Activated CD4-positive, alpha-beta T cell treated with anti-CD3 and anti-CD28 coated beads, Interleukin-2, amount 50 U/mL, for 16 hours (primary cell): ENCODE measurements around the gene SLX9.

Experiments
- DNase-seq: peaks from one replicate; pipeline ENCODE4 v3.0.0-alpha.2; 2020

Gene SLX9

GRCh38 chr21:44980562-44981489 lies 41.0 kb downstream of the SLX9 start:
- no peak for DNase-seq

DNA sequence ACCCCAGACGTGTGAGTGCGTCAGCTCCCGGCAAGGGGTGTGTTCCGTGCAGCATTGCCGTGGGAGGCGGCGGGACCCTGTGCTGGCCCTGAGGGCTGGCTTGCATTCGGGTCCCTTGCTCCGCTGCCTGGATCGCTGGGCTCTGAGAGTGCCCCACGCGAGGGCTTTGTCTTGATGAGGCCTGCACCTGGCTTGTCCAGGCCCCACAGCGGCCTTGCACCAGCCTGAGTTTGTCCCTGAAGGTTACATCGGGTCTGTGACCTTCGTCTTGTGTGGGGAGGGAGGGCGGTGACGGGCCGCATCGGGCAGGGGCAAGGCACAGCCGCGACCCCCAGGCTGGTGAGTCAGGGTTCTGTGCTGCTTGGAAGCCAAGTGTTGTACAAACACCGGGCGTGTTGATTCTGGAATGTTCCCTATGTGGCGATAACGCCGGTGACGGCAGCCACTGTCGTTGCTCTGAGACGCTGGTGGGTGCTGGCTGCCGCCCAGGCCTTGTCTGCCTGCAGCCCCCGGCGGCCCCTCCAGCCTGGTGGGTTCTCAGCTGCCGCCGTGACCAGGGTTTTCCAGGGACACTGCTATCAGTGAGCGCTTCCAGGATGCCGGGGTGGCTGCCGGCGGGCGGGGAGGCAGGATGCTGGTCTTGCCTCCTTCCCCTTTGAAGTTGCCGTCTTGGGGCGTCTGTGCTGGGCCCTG lies 42.9 kb downstream of the SLX9 start:
- DNase-seq, result no peak

GRCh38 chr21:44983421-44984206 lies 43.8 kb downstream of the SLX9 start:
- DNase-seq, result no peak

GRCh38 chr21:44984428-44984791 lies 44.6 kb downstream of the SLX9 start:
- DNase-seq, result no peak

DNA sequence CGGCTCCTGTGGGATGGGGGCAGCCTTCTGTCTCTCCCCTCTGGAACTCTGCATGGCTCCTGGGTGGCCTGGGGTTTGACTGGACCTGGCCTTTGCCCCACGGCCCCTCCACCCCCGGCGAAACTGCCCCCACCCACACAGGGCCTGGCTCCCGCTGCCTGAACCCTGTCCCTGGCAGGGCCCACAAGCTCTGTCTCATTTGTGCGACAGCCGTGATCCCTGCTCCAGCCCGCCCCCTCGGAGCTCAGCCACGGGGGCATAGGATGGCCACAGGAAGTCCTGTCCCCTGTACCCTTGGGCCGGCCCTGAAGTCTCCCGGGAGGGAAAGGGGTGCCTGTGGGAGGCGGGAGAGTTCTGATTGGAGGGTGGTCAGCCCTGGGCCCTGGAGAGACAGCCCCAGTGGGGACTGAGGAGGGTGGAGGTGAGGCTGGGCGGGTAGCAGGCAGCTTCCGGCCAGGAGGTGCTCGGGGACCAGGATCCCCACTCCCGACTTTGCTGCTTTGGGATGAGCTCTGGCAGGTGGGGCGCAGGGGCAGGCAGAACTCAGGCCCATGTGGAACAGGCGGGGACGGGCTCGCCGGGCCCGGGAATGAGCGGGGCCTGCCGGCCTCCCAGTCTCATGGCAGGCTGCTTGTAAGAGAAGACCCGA lies 45.1 kb downstream of the SLX9 start:
- DNase-seq, result no peak

DNA sequence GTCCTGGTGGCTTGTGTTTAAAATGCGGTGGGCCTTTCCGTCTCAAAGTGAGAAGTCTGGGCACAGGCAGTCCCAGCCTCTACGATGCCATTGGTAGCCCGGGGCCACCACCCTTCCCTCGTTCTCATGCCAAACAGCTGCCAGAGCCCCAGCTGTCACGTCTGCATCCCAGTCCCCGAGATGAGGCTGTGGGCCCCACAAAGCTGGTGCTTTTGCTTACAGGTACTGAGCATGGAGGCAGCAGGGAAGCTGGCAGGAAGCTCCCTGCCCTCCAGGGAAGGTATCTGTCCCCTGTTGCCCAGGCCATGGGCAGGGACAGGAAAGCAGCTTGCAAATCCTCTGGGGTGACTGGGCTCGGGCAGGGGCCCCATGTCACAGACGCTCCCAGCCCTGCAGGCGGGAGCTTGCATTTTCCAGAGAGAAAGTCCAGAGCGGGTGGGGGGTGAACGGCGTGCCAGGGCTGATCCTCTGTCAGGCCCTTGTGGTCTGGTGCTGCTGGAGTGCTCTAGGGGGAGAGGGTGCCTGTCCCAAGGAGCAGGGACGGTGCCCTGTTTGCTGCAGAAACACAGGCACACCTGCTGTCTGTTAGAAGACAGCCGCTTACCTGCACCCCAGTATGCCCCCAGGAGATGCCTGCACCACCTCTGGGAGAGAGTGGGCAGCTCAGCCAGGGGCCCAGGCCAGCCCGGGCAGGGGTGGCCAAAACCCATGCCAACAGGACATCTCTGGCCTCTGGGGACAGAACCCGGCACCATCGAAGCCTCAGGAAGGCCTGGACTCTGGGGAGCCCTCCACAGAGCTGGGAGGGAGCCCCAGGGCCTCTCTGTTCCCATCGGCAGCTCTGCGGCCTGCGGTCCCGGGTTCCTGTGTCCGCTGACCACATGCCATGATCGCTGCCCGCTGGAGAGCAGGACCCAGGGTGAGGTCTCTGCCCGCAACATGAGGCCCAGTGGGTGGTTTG lies 45.9 kb downstream of the SLX9 start:
- DNase-seq, result no peak

DNA sequence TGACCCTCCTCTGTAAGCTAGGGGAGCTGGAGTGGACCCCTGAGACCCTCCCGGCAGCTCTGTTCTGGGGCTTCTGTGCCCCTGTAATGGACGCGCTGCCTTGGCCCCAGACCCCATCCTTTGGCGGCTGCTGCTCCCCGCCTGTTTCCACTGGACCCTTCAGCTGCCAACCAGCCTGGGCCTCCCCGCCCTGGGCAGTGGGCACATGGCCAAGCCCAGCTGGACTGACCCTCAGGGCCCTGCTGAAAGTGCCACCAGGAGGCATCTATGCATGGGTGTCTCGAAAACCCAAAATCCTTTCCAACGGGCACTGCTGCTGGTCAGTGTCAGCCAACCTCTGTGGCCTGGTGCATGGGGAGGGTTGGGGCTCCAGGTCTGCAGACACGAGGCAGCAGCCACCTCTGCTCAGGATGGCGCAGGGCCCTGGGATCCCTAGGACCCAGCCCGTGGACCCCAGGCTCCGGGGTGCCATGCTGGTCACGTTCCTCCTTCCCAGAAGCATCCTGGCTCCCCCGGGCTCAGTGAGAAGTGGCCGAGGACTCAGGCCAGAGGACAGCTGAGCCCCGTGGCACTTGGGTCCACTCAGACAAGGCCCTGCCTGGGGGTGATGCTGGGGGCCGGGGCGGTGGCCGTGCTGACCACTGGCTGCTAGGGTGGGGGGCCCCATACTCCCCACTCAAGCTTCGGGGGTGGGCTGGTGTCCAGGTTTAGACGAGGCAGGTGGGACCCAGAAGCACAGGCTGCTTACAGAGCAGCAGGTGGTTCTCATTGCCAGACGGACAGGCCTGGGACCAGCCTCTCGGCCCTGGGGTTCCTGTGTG lies 46.9 kb downstream of the SLX9 start:
- no peak for DNase-seq

DNA sequence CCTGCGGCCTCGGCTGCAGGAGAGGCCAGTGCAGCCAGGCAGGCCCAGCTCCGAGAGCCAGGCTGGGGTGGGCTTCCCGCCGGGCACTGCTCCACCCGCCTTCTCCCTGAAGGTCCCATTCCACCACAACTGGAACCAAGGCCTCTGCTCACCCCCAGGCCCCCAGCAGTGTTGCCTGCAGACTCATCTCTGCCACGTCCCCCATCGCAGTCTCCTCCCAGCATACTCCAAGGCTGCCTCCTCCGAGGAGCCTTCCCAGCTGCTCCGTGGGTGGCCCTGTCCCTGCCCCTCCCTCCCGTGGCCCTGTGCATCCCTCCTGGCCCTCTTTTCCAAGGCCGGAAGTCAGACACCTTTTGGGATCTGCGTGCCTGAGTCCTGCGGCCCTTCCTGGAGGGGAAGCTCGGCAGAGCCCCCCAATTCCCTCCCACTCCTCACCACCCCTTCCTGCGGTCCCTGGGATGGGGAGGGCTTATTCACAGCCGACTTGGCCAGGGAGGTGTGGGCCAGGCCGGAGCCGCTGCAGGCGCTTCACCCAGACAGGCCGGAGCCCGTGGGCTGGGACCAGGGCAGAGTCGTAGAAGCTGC lies 47.6 kb downstream of the SLX9 start:
- no peak for DNase-seq

DNA sequence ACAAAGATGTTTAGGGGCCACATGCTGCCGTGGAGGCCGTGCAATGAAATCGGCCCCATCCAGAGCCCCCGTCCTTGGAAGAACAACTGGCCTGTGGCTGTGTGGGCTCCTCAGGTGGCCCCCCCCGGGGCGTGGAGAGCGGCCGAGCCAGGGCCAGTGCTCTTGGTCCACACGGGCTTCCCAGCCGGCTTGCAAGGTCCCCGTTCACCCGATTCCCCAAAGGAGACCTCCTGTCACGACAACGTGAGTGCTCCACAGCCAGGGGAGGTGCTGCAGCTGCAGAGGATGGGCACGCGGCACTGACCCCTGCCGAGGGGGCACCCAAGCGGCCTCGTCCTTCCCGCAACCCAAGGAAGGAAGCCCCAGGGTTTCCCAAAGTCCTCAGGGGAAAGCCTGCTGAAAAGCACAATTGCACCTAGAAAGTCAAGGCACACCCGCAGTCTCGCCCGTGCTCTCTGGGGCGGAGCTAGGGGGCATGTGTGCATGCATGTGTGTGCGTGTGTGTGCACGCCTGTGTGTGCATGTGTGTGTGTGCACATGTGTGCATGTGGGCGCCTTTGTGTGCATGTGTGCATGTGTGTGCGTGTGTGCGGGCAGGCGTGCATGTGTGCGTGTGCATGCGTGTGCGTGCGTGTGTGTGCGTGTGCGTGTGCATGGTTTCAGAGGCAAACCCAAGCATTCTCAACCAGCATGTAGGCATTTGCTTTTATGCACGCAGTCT lies 48.2 kb downstream of the SLX9 start:
- DNase-seq, result no peak

DNA sequence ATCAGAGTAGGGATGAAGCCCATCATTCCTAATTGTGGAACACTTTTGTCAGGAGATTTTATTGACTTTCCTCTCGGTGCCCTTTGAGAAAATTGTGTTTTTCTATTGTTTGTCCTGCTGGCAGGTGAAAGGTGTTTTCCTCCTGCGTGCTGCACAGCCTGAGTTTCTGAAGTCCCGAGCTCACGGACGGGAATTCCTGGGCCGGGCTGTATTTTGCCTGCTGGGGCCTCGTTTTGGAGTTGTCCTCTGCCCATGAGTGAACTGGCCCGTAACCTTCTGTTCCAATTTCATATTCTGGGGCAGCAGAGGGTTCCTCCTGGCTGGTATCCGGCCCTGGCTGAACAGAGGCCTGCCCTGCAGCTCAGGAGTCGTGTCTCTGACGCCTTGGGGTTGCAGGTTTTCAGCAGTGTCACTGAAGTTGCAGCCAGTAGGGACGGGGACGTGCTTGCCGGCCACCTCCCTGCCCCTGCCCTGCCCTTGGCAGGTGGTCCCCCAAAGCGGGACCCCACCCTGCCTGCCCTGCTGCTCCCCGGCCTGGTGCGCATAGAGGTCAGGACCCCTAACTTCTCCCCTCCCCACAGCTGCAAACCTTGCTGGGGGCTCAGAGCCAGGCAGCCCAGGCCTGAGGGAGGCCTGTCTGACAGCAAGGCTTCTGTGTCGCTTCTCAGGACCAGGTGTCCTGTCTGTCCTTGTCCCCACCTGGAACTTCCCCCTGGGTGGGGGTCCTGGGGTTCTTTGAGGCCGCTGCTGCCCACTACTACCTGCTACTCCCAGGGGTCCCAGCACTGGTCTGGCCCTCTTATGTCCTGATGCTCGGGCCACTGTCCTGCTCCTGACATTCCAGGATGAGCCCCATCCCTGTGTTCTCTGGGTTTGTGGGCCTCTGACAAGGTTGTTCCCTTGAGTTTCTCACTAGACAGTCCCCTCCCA lies 49.0 kb downstream of the SLX9 start:
- no peak for DNase-seq

DNA sequence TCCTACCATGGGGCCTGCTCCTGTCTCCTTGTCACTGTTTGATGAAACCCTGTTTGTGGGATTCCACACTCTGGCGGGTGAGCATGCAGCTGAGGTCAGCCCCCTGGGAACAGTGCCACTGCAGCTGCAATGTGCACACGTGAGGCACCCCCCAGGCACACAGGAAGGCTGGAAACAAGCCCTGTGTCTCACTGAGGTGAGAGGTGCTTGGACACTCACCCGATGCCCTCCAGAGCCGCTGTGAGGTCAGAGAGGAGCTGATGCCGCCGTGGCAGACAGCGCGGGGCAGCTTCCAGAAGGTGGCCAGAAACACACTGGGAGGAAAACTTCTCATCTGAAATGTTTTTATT lies 49.7 kb downstream of the SLX9 start:
- no peak for DNase-seq

DNA sequence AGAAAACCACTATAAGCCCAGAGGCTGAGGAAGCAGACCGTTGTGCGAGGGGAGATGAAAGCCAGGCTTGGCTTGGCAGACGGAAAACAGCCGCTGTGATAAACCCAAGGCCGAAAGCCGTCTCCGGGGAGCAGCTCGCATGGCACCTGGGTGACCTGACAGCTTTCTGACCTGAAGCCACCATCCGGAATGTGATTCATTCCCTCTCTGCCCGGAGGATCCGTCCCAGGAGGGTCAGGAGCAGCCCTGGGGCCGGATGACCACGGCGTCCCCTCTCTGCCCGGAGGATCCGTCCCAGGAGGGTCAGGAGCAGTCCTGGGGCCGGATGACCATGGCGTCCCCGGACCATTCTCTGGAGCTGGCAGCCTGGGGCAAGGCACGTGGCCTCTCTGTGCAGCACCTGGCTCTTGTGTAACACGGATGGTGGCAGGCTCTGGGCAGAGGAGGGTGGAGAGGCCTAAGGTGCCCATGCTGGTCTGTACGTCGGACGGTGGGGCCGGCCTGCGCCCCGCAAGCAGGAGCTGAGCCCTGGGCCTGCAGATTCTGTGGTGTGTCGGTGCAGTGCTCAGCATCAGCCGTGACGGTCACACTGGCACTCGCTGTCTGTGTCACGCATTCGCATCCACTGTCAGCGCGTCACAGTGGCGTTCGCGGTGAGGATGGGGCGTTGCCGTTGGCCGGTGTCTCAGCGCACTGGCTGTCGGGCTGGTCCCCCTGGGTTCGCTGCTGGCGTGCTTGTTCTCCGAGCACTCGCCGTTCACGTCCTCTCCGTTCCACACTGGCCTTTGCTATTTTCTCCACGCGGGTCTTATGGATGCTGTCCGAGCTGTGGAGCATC lies 50.3 kb downstream of the SLX9 start:
- no peak for DNase-seq

- DNase-seq, result no peak
Measured at GRCh38 chr21:44990921-44991320, 51.1 kb downstream of the SLX9 start.

GRCh38 chr21:44991538-44992483 lies 52.0 kb downstream of the SLX9 start:
- no peak for DNase-seq

DNA sequence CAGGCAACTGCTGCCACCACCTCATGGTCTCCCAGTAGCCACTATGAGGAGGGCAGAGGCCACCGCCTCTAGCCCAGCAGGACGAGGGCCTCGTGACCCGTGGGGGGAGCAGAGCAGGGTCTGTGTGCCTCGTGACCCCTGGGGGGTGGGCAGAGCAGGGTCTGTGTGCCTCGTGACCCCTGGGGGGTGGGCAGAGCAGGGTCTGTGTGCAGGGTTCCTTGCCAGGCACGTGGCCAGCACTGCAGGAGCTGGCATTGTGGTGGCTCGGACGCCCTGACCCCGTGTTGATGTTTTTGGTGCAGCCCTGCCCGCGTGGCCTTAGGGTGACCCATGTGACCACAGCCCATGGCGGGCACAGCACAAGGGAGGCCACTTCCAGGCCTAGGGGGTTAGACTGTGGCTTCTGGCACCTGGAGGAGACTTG lies 52.8 kb downstream of the SLX9 start:
- DNase-seq, result no peak

DNA sequence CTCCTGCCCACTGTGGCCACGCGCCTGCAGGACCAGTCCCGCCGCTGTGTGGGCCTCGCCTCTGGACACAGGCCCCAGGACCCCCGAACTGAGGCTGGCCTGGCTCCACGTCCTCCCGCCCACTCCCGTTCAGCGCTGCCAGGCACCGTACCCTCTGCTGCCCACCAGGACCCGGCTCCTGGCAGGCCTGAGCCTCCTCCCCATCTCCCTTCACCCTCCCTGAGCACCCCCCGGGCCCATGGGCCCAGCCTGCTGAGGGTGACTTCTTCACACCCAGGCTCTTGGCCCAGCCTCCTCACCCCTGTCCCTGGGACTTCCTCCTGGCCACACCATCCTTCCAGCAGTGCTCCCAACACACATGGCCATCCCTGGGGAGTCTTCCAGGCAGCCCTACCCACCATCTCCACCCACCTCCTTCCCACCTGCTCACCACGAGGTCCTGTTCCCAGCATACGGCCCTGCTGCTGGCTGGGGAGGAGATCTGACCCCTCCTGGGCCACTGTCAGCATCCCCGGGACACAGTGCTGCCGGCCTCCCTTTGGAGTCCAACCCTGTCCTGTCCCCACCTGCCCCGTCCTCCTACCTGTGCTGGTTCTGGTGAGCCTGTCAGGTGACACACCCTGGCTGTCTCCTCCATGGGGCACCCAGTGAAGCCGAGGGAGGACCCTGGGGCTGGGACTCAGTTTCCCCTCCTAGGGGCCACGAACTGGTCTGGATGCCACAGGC lies 53.7 kb downstream of the SLX9 start:
- DNase-seq, result no peak
